CD4-positive, alpha-beta T cell (primary cell): ENCODE results near the gene KMT2C. TPM values are rescaled to one million over a fixed set of nuclear protein-coding genes. Genes with fewer than 3 reads are reported as not detected.

ENCODE experiments used
- ATAC-seq: fragments of 200-7000 bp; cut with Tn5 transposase; one replicate; pipeline ENCODE4 v1.10.0; 2022; ENCODE audit warnings: mild to moderate bottlenecking; ENCODE audit not compliant: poor library complexity
- CTCF ChIA-PET: fragments of 350-600 bp; sonication (Branson Sonifier 250); formaldehyde crosslinking; loops from one replicate; lab custom pipeline; 2021; ENCODE audit warnings: antibody characterized with exemption, inconsistent platforms; lab: Charles Lee
- POLR2A ChIA-PET: fragments of 350-600 bp; sonication (Branson Sonifier 250); formaldehyde crosslinking; loops from one replicate; lab custom pipeline; 2021; ENCODE audit warnings: antibody characterized with exemption, inconsistent platforms; lab: Charles Lee
- DNase-seq, 14 experiments: peaks; one replicate each; pipeline ENCODE4 v3.0.0-alpha.2; 2013 to 2020; ENCODE audit warnings: mixed read lengths in 2 of 14
- H3K27ac ChIP-seq, 2 donors: one replicate each; pipeline versions ENCODE4 v1.5.1 to v1.7.0; 2013; ENCODE audit warnings: low read length in 2 of 2, low read depth in 1 of 2, mild to moderate bottlenecking in 1 of 2
- H3K27me3 ChIP-seq, 2 experiments: 1 replicate in 1 of 2; 2 replicates in 1 of 2; pipeline versions ENCODE4 v1.6.1 to v1.7.0; 2013; ENCODE audit warnings: low read length in 2 of 2, control low read depth in 1 of 2, mild to moderate bottlenecking in 1 of 2, moderate library complexity in 1 of 2; ENCODE audit not compliant: insufficient read depth in 2 of 2, control insufficient read depth in 1 of 2
- H3K36me3 ChIP-seq: one replicate; pipeline ENCODE4 v1.6.1; 2013; ENCODE audit warnings: low read length, control low read depth; ENCODE audit not compliant: insufficient read depth
- H3K4me1 ChIP-seq: one replicate; pipeline ENCODE4 v1.6.1; 2013; ENCODE audit warnings: low read length, control low read depth; ENCODE audit not compliant: insufficient read depth
- H3K4me3 ChIP-seq: one replicate; pipeline ENCODE4 v1.5.1; 2013; ENCODE audit warnings: mild to moderate bottlenecking, low read length, moderate library complexity
- H3K9me3 ChIP-seq, 2 experiments: 1 replicate in 1 of 2; 2 replicates in 1 of 2; pipeline versions ENCODE4 v1.6.1 to v1.7.0; 2013; ENCODE audit warnings: low read length in 2 of 2, mild to moderate bottlenecking in 2 of 2, control low read depth in 1 of 2, moderate library complexity in 1 of 2; ENCODE audit not compliant: control insufficient read depth in 1 of 2, insufficient read depth in 1 of 2
- H3K27ac Mint-ChIP-seq: one replicate; pipeline ENCODE4 v1.8.0; 2020; ENCODE audit warnings: mixed read lengths
- H3K27me3 Mint-ChIP-seq: one replicate; pipeline ENCODE4 v1.8.0; 2021; ENCODE audit warnings: mixed read lengths
- H3K36me3 Mint-ChIP-seq: one replicate; pipeline ENCODE4 v1.8.0; 2021; ENCODE audit warnings: low read depth, mixed read lengths
- H3K4me1 Mint-ChIP-seq: one replicate; pipeline ENCODE4 v1.8.0; 2021; ENCODE audit warnings: low read depth, mixed read lengths
- H3K4me3 Mint-ChIP-seq: one replicate; pipeline ENCODE4 v1.8.0; 2020; ENCODE audit warnings: mild to moderate bottlenecking, mixed read lengths
- H3K9me3 Mint-ChIP-seq: one replicate; pipeline ENCODE4 v1.8.0; 2020; ENCODE audit warnings: mixed read lengths
- intact Hi-C, 2 experiments: fragments of 100-400 bp; cut with DNase I in 1 of 2; cut with micrococcal nuclease in 1 of 2; formaldehyde crosslinking; loops; one replicate each; pipeline versions ENCODE4 v1.15.1 to v1.9.0; 2023 to 2025; cut with DNase I, micrococcal nuclease
- total RNA-seq, 174 experiments: library from RNA in 2 of 174; stranded (reverse) in 2 of 174; gene quantifications; one replicate each; pipeline ENCODE4 v1.2.3 and lab custom pipeline; 2021 to 2026
- TF ChIP-seq, protein P1 (sequence below): fragments of 200-600 bp; IDR thresholded peaks from one replicate; pipeline ENCODE4 v1.8.0; 2022; ENCODE audit warnings: antibody characterized with exemption, mild to moderate bottlenecking

KMT2C gene
- total RNA-seq, 2 experiments from 2014 or later: 113 to 118 TPM

- peaks cover 72% of the 10 kb centered on the region for H3K36me3 ChIP-seq
- Mint-ChIP-seq H3K4me1 (no peaks in the 10 kb centered on the region), H3K4me3 (no peak overlapping the region), H3K27me3 (no peaks in the 10 kb centered on the region), H3K27ac (no peak overlapping the region), H3K9me3 (no peaks in the 10 kb centered on the region), H3K36me3 (peaks cover 88% of the 10 kb centered on the region)
- ATAC-seq (no peak), DNase-seq (no peak)
- H3K9me3 ChIP-seq: no peaks in the 10 kb centered on the region
- intact Hi-C loops: no loop called here
- H3K4me3 ChIP-seq: no peak overlapping the region
- H3K27ac ChIP-seq: no peak overlapping the region
- TF ChIP-seq, protein P1, sequence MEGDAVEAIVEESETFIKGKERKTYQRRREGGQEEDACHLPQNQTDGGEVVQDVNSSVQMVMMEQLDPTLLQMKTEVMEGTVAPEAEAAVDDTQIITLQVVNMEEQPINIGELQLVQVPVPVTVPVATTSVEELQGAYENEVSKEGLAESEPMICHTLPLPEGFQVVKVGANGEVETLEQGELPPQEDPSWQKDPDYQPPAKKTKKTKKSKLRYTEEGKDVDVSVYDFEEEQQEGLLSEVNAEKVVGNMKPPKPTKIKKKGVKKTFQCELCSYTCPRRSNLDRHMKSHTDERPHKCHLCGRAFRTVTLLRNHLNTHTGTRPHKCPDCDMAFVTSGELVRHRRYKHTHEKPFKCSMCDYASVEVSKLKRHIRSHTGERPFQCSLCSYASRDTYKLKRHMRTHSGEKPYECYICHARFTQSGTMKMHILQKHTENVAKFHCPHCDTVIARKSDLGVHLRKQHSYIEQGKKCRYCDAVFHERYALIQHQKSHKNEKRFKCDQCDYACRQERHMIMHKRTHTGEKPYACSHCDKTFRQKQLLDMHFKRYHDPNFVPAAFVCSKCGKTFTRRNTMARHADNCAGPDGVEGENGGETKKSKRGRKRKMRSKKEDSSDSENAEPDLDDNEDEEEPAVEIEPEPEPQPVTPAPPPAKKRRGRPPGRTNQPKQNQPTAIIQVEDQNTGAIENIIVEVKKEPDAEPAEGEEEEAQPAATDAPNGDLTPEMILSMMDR: no peak
- H3K4me1 ChIP-seq: no peaks in the 10 kb centered on the region
- ChIA-PET CTCF (no interaction called here), POLR2A (no interaction called here)
- no peaks in the 10 kb centered on the region for H3K27me3 ChIP-seq
Measured at GRCh38 chr7:152178405-152179058, 257.3 kb downstream of the KMT2C start.

DNA sequence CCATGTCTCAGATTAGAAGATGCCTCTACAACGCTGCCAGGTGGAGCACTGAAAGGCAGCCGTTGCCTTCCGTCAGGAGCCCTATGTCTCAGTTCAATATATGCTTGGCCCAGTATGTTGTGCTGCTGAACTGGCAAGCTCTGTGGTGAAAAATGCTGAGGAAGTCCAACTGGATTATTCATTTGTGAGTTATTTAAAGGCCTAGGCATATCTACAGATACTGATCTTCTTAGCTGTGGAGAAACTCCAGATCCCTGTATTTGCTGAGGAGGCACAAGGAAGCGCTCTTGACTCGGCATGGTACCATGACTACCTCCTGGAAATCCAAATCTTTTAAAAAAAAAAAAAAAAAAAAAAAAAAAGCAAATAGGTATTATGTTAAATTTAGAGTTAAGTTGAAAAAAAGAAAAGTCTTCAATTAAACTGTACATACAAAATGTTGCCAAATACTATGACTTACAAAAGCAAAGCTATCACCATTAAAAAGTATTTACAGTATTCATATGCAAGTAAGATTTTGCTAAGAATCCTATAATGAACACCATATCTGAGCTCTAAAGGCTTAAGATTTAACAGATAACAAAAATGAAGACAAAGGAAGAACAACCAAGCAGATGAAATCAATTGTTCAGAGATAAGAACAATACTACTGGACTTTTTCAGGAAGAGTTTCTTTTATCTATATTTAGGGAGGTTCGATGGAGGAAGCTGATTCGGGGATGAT, 258.0 kb downstream of the KMT2C start:
- H3K9me3 Mint-ChIP-seq: no peaks in the 10 kb centered on the region

DNA sequence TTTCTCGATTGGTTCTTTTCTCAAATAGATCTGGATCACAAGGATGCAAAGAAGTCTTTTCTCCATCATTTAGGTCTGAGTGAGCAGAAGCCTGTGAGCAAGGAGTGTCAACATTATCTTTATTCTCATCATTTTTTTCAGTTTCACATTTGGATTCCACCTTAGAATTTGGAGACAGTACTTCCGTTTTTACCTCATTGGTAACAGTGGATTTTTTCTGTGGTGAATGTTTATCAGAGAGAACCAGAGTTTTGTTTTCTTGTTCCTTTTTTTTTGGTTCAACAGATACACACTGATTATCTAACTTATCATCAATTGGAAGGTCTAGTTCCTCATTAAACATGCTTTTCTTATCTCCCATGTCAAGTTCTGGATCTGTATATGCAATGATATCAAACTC, 259.0 kb downstream of the KMT2C start:
- Histone ChIP-seq H3K36me3 (peaks cover 66% of the 10 kb centered on the region), H3K4me1 (no peaks in the 10 kb centered on the region), H3K27ac (no peak overlapping the region), H3K9me3 (no peaks in the 10 kb centered on the region), H3K4me3 (no peak overlapping the region), H3K27me3 (no peaks in the 10 kb centered on the region)
- POLR2A ChIA-PET: no interaction called here
- TF ChIP-seq, protein P1: no peak
- no peak overlapping the region for H3K27ac Mint-ChIP-seq
- CTCF ChIA-PET: no interaction called here
- no peak for ATAC-seq
- H3K36me3 Mint-ChIP-seq: peaks cover 85% of the 10 kb centered on the region
- H3K27me3 Mint-ChIP-seq: no peaks in the 10 kb centered on the region
- no peak for DNase-seq
- intact Hi-C loops: no loop called here
- no peaks in the 10 kb centered on the region for H3K9me3 Mint-ChIP-seq
- no peak overlapping the region for H3K4me3 Mint-ChIP-seq
- no peaks in the 10 kb centered on the region for H3K4me1 Mint-ChIP-seq

More for the DNA sequence above, 258.0 kb downstream of the KMT2C start:
- ATAC-seq (no peak), DNase-seq (no peak)
- Mint-ChIP-seq H3K27me3 (no peaks in the 10 kb centered on the region), H3K4me1 (no peaks in the 10 kb centered on the region), H3K27ac (no peak overlapping the region), H3K36me3 (peaks cover 87% of the 10 kb centered on the region), H3K4me3 (no peak overlapping the region)
- Histone ChIP-seq H3K9me3 (no peaks in the 10 kb centered on the region), H3K4me1 (no peaks in the 10 kb centered on the region), H3K27me3 (no peaks in the 10 kb centered on the region), H3K4me3 (no peak overlapping the region), H3K36me3 (peaks cover 73% of the 10 kb centered on the region), H3K27ac (no peak overlapping the region)
- ChIA-PET POLR2A (no interaction called here), CTCF (no interaction called here)
- TF ChIP-seq, protein P1: no peak
- intact Hi-C loops: no loop called here
